ENCODE data around the gene CPPED1. TPM values are rescaled to one million over a fixed set of nuclear protein-coding genes. Genes with fewer than 3 reads are reported as not detected.
A peak's percentile ranks its signal among the peaks of the same experiment; 100 is the strongest.
"Not testable (repeated sequence)": the region's sequence is repeated elsewhere in the genome, so short reads cannot be mapped to it uniquely, and the experiment has no call there.

CPPED1 gene
- 38.6 and 46.6 TPM in 2 replicates for total RNA-seq

- DNase-seq (ENCODE audit: extremely low read depth, low read depth, low spot score) = peak; percentile 45
These were observed at the start of gene CPPED1 for GRCh38 chr16:12803203-12804093. TSS of gene CPPED1 (minus strand) at chr16:12803887. CDS start at chr16:12803776, 111 bp downstream.

DNA sequence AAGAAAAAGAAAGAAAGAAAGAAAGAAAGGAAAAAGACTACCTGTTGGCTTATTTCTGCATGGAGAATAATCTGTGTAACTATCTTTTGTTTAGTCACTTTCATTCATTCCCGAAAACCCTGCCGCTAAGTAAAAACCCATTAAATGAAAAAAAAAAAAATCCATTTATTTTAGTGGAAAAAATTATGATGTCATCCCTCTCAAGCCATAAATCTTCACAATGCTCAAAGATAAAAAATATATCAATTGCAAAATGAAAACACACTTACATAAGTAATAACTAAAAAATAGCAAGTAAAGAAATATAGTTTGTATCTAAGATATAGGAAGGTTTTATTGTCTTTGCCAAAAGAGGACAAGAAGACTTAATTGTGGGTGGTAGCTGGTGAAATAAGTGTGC, 46.5 kb upstream of the CPPED1 start:
- DNase-seq (ENCODE audit: extremely low read depth, low read depth, low spot score) = no peak

GRCh38 chr16:12846592-12846991, 42.9 kb upstream of the CPPED1 start:
- no peak for DNase-seq (ENCODE audit: extremely low read depth, low read depth, low spot score)

DNA sequence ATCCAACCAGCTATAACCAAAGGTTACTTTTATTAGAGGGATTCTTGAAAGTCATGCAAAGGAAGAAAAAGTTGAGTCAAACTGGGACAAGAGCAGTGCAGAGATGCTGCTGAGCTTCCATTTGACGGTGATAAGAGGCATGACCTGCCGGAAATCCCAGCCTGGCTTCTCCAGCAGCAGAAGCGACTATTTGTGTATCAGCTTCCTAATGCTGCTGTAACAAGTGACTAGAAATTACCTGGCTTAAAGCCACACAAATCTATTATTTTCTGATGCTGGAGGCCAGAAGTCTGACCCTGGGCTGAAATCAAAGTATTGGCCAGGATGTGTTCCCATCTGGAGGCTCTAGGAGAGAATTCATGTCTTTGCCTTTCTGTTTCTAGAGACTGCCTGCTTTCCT, 41.6 kb upstream of the CPPED1 start:
- DNase-seq (ENCODE audit: extremely low read depth, low read depth, low spot score) = no peak

DNA sequence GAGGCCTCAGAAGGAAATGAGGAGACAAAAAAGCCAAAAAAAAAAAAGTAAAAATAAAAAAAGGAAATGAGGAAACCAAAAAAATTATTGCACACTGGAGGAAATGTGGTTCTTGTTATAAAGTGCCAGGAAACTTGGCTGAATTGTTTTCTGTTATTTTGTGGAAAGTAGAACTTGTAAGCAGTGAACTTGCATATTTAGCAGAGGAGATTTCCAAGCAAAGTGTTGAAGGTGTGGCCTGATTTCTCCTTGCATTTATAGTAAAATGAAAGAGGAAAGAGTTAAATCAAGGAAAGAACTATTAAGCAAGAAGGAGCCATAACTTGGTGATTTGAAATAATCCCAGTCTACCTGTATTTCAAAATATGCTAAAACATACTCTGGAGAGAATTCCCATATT, 34.1 kb upstream of the CPPED1 start:
- no peak for DNase-seq (ENCODE audit: extremely low read depth, low read depth, low spot score)

DNA sequence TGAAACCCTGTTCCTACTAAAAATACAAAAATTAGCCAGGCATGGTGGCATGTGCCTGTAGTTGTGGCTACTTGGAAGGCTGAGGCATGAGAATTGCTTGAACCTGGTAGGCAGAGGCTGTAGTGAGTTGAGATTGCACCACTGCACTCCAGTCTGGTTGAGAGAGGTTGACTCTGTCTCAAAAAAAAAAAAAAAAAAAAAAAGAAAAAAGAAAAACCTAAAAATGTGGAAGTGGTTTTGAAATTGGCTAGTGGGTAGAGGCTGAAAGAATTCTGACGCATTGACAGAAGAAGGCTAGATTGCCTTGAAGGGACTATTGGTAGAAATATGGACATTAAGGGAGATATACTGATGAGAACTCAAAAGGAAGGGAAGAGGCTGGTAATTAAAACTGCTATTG, 33.6 kb upstream of the CPPED1 start:
- DNase-seq (ENCODE audit: extremely low read depth, low read depth, low spot score) = no peak

GRCh38 chr16:12833926-12834325, 30.2 kb upstream of the CPPED1 start:
- DNase-seq (ENCODE audit: extremely low read depth, low read depth, low spot score) = no peak

DNA sequence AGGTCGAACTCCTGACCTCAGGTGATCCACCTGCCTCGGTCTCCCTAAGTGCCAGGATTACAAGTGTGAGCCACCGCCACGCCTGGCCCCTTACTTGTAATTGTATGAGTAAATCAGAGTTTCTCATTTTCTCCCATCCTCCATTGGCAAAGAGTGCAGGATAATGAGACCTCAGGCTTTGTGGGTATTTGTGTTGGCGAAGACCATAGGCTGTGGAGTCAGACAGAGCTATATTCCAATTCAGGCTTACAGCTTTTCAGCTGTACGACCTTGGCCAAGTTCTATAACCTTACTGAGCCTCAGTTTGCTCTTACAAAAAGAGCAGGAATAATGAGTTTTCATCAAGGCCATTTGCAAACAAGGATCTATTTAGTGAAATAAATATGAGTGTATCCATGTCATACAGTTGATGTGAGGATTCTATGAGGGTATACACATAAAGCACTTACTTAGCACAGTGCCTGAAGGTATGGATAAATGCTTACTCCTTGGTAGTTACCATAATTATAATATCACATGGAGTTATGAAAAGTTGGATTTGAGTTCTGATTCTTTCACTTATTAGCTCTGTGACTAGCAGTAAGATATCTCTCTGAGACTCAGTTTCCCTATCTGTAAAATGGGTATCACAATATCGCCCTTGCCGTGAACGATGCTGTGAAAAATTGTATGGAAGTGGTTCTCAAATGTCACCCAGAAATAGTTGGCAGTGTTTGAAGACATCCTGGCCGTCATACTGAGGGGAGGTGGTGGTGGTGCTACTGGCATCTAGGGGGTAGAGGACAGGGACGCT, 25.6 kb upstream of the CPPED1 start:
- DNase-seq (ENCODE audit: extremely low read depth, low read depth, low spot score) = no peak

- DNase-seq (ENCODE audit: extremely low read depth, low read depth, low spot score) = no peak
These were observed 24.5 kb upstream of the CPPED1 start for GRCh38 chr16:12828206-12828605.

GRCh38 chr16:12826559-12826958, 22.9 kb upstream of the CPPED1 start:
- DNase-seq (ENCODE audit: extremely low read depth, low read depth, low spot score) = no peak

- no peak for DNase-seq (ENCODE audit: extremely low read depth, low read depth, low spot score)
These were observed 15.7 kb upstream of the CPPED1 start for GRCh38 chr16:12819126-12820117.

- no peak for DNase-seq (ENCODE audit: extremely low read depth, low read depth, low spot score)
These were observed 14.6 kb upstream of the CPPED1 start for GRCh38 chr16:12818326-12818725.

- DNase-seq (ENCODE audit: extremely low read depth, low read depth, low spot score) = not testable (repeated sequence)
These were observed 13.1 kb upstream of the CPPED1 start for GRCh38 chr16:12816791-12817214.

GRCh38 chr16:12815361-12815760, 11.7 kb upstream of the CPPED1 start:
- no peak for DNase-seq (ENCODE audit: extremely low read depth, low read depth, low spot score)

- DNase-seq (ENCODE audit: extremely low read depth, low read depth, low spot score) = not testable (repeated sequence)
These were observed 10.0 kb upstream of the CPPED1 start for GRCh38 chr16:12813734-12814133.

- not testable (repeated sequence) for DNase-seq (ENCODE audit: extremely low read depth, low read depth, low spot score)
These were observed 9.6 kb upstream of the CPPED1 start for GRCh38 chr16:12813321-12813720.

DNA sequence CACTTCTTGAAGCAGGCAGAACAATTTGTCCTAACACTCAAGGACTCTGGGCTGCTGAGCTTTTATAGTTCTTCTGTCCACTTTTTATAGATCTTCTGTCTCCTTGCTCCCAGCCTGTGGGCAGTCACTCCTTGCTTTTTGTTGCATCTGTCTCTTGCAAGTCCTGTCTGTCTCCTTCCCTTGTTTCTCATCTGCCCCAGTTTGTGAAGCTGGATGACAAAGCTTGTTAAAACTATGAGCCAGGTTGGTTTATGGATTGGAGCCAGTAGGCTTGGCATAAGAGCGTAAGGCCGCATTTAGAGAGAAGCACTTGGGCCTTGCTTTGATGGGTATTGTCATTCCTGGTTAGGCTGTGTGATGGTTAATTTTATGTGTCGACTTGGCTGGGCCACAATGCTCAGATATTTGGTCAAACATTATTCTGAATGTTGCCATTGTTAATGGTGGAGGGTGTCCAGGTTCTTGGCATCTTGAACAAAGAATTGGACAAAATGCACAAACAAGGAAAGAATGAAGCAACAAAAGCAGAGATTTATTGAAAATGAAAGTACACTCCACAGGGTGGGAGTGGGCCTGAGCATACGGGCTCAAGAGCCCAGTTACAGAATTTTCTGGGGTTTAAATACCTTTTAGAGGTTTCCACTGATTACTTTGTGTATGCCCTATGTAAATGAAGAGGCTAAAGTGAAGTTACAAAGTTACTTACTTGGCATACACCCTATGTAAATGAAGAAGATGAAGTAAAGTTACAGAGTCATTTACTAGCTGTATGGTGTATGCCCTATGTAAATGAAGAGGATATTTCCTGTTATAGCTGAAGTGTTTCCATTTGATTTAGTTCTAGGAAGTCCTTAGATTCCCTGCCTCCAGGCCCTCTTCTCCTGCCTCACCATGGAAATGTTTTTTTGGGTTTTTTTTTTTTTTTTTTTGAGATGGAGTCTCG, 8.0 kb upstream of the CPPED1 start:
- no peak for DNase-seq (ENCODE audit: extremely low read depth, low read depth, low spot score)

- DNase-seq (ENCODE audit: extremely low read depth, low read depth, low spot score) = no peak
These were observed 1.4 kb upstream of the CPPED1 start for GRCh38 chr16:12805066-12805465.

- DNase-seq (ENCODE audit: extremely low read depth, low read depth, low spot score) = no peak
These were observed 708 bp upstream of the CPPED1 start for GRCh38 chr16:12804395-12804794.

All from glomerular endothelial cell (primary cell).